Stimulated activated CD4-positive, alpha-beta T cell treated with anti-CD3 and anti-CD28 coated beads, TNF-alpha, amount 100 ng/mL, for 4 hours (primary cell): Measurements from ENCODE around the gene PDK3.

Experiments
- DNase-seq, 3 experiments: peaks; one replicate each; pipeline ENCODE4 v3.0.0-alpha.2; 2020; ENCODE audit warnings: low read depth in 3 of 3

The PDK3 gene

GRCh38 chrX:24464836-24465531 is at the start of gene PDK3:
Gene PDK3, plus strand, starts transcription at chrX:24465286. Its CDS starts 170 bp downstream, at chrX:24465456.
- peak; percentile 71 to 76 (median 73) for DNase-seq

- DNase-seq = no peak
Measured at GRCh38 chrX:24415921-24416320, 49.2 kb upstream of the PDK3 start.

GRCh38 chrX:24423960-24424359 is 41.1 kb upstream of the PDK3 start:
- no peak for DNase-seq

- no peak for DNase-seq
Measured at GRCh38 chrX:24424948-24425347, 40.1 kb upstream of the PDK3 start.

- no peak for DNase-seq
Measured at GRCh38 chrX:24425806-24426205, 39.3 kb upstream of the PDK3 start.

- no peak for DNase-seq
Measured at GRCh38 chrX:24426340-24426913, 38.7 kb upstream of the PDK3 start.

- no peak for DNase-seq
Measured at GRCh38 chrX:24426921-24427746, 38.0 kb upstream of the PDK3 start.

- no peak for DNase-seq
Measured at GRCh38 chrX:24427747-24428019, 37.4 kb upstream of the PDK3 start.

GRCh38 chrX:24428516-24428915 is 36.6 kb upstream of the PDK3 start:
- DNase-seq = no peak

- DNase-seq = no peak
Measured at GRCh38 chrX:24435060-24435459, 30.0 kb upstream of the PDK3 start.

- no peak for DNase-seq
Measured at GRCh38 chrX:24443918-24444317, 21.2 kb upstream of the PDK3 start.

- no peak for DNase-seq
Measured at GRCh38 chrX:24444645-24445044, 20.4 kb upstream of the PDK3 start.

- DNase-seq = no peak
Measured at GRCh38 chrX:24448762-24449250, 16.3 kb upstream of the PDK3 start.

GRCh38 chrX:24463077-24463476 is 2.0 kb upstream of the PDK3 start:
- no peak for DNase-seq

- DNase-seq = no peak
Measured at GRCh38 chrX:24464498-24464835, 619 bp upstream of the PDK3 start.

GRCh38 chrX:24465532-24465865 is 413 bp downstream of the PDK3 start:
- DNase-seq = no peak

GRCh38 chrX:24466025-24466424 is 939 bp downstream of the PDK3 start:
- DNase-seq = no peak

GRCh38 chrX:24468245-24468644 is 3.2 kb downstream of the PDK3 start:
- no peak for DNase-seq

GRCh38 chrX:24471808-24472207 is 6.7 kb downstream of the PDK3 start:
- no peak for DNase-seq

GRCh38 chrX:24475480-24475879 is 10.4 kb downstream of the PDK3 start:
- no peak for DNase-seq

GRCh38 chrX:24478509-24478908 is 13.4 kb downstream of the PDK3 start:
- DNase-seq = no peak

- DNase-seq = peak in 2 of 3 experiments; percentile 33 to 50
Measured at GRCh38 chrX:24479924-24480323, 14.8 kb downstream of the PDK3 start.

GRCh38 chrX:24480400-24480865 is 15.3 kb downstream of the PDK3 start:
- DNase-seq = no peak
